A673 (cell line): ENCODE measurements around the gene SIRPG. TPM values are rescaled to one million over a fixed set of nuclear protein-coding genes. Genes with fewer than 3 reads are reported as not detected.

Experiments
- BruUV-seq: library from RNA; stranded (reverse); fragments of 400-500 nt; replicated peaks from 2 replicates; lab custom pipeline; 2021; lab: Mats Ljungman, UMichigan
- CTCF ChIA-PET: fragments of 300-600 bp; sonication (Branson Sonifier 250); formaldehyde crosslinking; loops from one replicate; lab custom pipeline; 2022; ENCODE audit warnings: antibody characterized with exemption; lab: Charles Lee
- POLR2A ChIA-PET: fragments of 300-600 bp; sonication (Branson Sonifier 250); formaldehyde crosslinking; loops from one replicate; lab custom pipeline; 2022; ENCODE audit warnings: antibody characterized with exemption; ENCODE audit not compliant: low non-redundant PET; lab: Charles Lee
- DNase-seq: peaks from one replicate; pipeline ENCODE4 v3.0.0-alpha.2; 2015; ENCODE audit warnings: low spot score
- H3K27ac ChIP-seq: fragments of 200-600 bp; sonication (generic); 2 replicates; pipeline ENCODE4 v1.5.1; 2016; ENCODE audit warnings: mixed run types, low read depth, mild to moderate bottlenecking, mixed read lengths, antibody characterized with exemption, low read length; ENCODE audit not compliant: poor library complexity, severe bottlenecking
- H3K27me3 ChIP-seq: fragments of 200-600 bp; sonication (generic); replicated peaks from 2 replicates; pipeline ENCODE4 v1.6.1; 2017; ENCODE audit warnings: mixed run types, low read depth, mild to moderate bottlenecking, mixed read lengths, antibody characterized with exemption, low read length; ENCODE audit not compliant: insufficient read depth, poor library complexity
- H3K36me3 ChIP-seq: fragments of 200-600 bp; sonication (generic); 2 replicates; pipeline ENCODE4 v1.6.1; 2016; ENCODE audit warnings: mixed run types, mild to moderate bottlenecking, mixed read lengths, antibody characterized with exemption, low read length; ENCODE audit not compliant: insufficient read depth, poor library complexity, severe bottlenecking
- H3K4me1 ChIP-seq: fragments of 200-600 bp; sonication (generic); 2 replicates; pipeline ENCODE4 v1.6.1; 2017; ENCODE audit warnings: mixed run types, mild to moderate bottlenecking, mixed read lengths, antibody characterized with exemption, low read length; ENCODE audit not compliant: insufficient read depth, poor library complexity, severe bottlenecking
- H3K4me3 ChIP-seq: fragments of 200-600 bp; sonication (generic); 2 replicates; pipeline ENCODE4 v1.5.1; 2016; ENCODE audit warnings: low read depth, mixed run types, mild to moderate bottlenecking, mixed read lengths, low read length; ENCODE audit not compliant: poor library complexity, severe bottlenecking
- H3K9me3 ChIP-seq: fragments of 200-600 bp; sonication (generic); 2 replicates; pipeline ENCODE4 v1.6.1; 2016; ENCODE audit warnings: mixed run types, low read depth, mild to moderate bottlenecking, mixed read lengths, antibody characterized with exemption, low read length; ENCODE audit not compliant: poor library complexity, severe bottlenecking
- EZH2 ChIP-seq: fragments of 200-600 bp; sonication (generic); IDR thresholded peaks from 2 replicates; pipeline ENCODE4 v1.6.1; 2017; ENCODE audit warnings: borderline replicate concordance, low read depth, mild to moderate bottlenecking, mixed read lengths, antibody characterized with exemption, low read length; ENCODE audit not compliant: poor library complexity, severe bottlenecking
- intact Hi-C: fragments of 100-400 bp; cut with micrococcal nuclease; formaldehyde crosslinking; loops from one replicate; pipeline ENCODE4 v1.10.0; 2022; ENCODE audit not compliant: unreplicated experiment
- total RNA-seq: library from RNA; stranded (reverse); gene quantifications from 2 replicates; pipeline ENCODE4 v1.2.3, GENCODE V29; 2021
- TF ChIP-seq, protein P1 (sequence below): fragments of 300-800, 200-600 bp; sonication (generic); conservative IDR thresholded peaks from 2 replicates; pipeline ENCODE4 v1.5.1; 2017; ENCODE audit warnings: low read depth, mild to moderate bottlenecking, antibody characterized with exemption, low read length, moderate library complexity, mixed read lengths

SIRPG gene
- total RNA-seq, 1 experiment from 2014 or later = not detected

DNA sequence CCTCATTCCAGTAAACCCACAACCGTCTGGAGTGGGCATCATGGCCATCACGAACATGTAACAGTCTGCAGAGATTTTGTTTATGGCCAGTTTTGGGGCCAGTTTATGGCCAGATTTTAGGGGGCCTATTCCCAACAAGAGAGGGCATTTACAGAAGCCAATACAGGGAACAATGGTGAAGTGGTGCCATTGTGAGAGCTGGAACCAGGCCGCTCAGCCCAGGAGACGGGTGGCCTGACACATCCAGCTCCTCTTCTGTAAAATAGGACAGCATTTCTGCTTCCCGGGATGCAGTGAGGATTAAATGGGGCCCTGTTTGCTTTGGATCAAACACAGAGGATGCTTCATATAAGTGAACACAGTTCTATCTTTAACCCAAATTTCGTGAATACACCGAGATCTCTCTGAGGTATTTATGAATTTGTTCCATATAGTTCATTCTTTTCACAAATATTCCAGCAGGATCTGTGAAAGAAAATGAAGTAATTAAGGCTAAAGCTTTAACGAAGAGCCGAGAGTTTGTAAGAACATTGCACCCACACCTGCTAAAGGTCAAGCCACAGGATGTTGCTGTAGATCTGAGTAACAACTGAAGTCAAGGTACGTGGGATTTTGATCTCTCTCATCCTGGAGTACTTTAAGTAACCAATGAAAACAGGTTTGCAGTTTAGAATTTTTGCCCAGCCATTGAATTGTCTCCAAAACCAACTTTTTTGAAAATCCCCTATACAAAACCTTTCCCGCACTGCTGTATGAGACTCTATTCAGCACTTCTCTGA is 14.5 kb upstream of the SIRPG start:
- POLR2A ChIA-PET = no interaction called here
- H3K9me3 ChIP-seq = no peaks in the 10 kb centered on the region
- intact Hi-C loops = no loop called here
- H3K27ac ChIP-seq = no peak overlapping the region
- CTCF ChIA-PET = no interaction called here
- no peaks in the 10 kb centered on the region for H3K4me1 ChIP-seq
- H3K36me3 ChIP-seq = no peaks in the 10 kb centered on the region
- no peak overlapping the region for H3K4me3 ChIP-seq
- BruUV-seq = no TSS peak
- peaks cover 4% of the 10 kb centered on the region for H3K27me3 ChIP-seq
- DNase-seq = no peak
- TF ChIP-seq EZH2 = no peak
- TF ChIP-seq, protein P1, sequence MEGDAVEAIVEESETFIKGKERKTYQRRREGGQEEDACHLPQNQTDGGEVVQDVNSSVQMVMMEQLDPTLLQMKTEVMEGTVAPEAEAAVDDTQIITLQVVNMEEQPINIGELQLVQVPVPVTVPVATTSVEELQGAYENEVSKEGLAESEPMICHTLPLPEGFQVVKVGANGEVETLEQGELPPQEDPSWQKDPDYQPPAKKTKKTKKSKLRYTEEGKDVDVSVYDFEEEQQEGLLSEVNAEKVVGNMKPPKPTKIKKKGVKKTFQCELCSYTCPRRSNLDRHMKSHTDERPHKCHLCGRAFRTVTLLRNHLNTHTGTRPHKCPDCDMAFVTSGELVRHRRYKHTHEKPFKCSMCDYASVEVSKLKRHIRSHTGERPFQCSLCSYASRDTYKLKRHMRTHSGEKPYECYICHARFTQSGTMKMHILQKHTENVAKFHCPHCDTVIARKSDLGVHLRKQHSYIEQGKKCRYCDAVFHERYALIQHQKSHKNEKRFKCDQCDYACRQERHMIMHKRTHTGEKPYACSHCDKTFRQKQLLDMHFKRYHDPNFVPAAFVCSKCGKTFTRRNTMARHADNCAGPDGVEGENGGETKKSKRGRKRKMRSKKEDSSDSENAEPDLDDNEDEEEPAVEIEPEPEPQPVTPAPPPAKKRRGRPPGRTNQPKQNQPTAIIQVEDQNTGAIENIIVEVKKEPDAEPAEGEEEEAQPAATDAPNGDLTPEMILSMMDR = no peak

DNA sequence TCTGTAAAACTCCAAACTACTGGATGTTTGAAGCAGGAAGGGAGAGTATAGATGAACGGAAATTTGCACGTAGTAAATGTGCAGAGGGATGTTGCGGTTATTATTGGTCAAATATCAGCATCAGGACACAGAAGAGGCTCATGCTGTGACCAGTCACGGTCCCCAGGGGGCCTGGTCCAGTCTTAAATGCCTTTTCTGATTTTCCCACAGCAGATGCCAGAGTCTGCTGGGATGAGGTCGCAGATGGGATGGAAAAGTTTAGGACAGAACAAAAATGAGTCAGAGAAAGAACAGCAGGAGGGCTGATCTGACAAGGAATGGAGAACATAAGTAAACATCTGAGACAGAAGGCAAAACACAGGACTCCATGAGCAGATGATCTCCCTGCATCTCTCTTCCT is 11.7 kb upstream of the SIRPG start:
- TF ChIP-seq, protein P1 = no peak
- no peak for TF ChIP-seq EZH2
- ChIA-PET POLR2A (no interaction called here), CTCF (no interaction called here)
- Histone ChIP-seq H3K9me3 (no peaks in the 10 kb centered on the region), H3K36me3 (no peaks in the 10 kb centered on the region), H3K27ac (no peak overlapping the region), H3K4me1 (no peaks in the 10 kb centered on the region), H3K4me3 (no peak overlapping the region), H3K27me3 (no peaks in the 10 kb centered on the region)
- peak; percentile 4 for DNase-seq
- BruUV-seq = no TSS peak
- intact Hi-C loops = no loop called here

DNA sequence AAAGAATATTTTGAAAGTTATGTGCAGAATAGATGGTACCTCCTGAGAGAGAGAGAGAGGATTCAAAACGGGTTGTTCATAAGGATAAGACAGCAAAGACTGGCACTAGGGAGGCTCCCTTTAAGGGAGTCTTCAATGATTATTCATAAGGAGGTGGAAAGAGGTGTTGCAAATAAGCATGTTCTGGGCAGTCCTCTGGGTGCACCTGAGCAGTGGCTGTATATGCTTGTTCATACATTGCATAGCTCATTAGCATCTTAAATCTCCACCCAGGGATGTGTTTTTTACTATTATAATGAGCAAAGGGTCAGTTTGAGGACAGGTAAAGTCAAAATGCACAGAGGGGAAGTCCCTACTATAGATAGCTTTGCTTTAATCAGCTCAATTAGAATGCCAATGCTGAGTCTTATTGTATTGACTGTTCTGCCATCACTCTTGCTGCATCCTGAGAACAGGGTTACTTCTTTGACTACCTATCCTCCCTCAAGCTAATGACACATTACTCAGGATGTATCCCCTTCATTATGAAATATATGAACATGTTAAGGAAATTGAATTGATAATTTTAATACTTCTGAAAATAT is 10.0 kb upstream of the SIRPG start:
- intact Hi-C loops = no loop called here

More for the DNA sequence above, 10.0 kb upstream of the SIRPG start:
- BruUV-seq = no TSS peak
- Histone ChIP-seq H3K36me3 (no peaks in the 10 kb centered on the region), H3K27ac (no peak overlapping the region), H3K27me3 (no peaks in the 10 kb centered on the region), H3K9me3 (no peaks in the 10 kb centered on the region), H3K4me1 (peaks cover 4% of the 10 kb centered on the region), H3K4me3 (no peak overlapping the region)
- TF ChIP-seq, protein P1 = no peak
- no peak for TF ChIP-seq EZH2
- no peak for DNase-seq
- ChIA-PET CTCF (no interaction called here), POLR2A (no interaction called here)
